ENCODE measurements around the gene KLK7.

- TF ChIP-seq CTCF (IDR thresholded peaks at IDR 0.05) (no peak), ZFX (IDR thresholded peaks at IDR 0.05; ENCODE audit: borderline replicate concordance) (no peak)
These were observed 38.9 kb downstream of the KLK7 start for GRCh38 chr19:50944795-50945194.
